GM19372 (cell line): ENCODE measurements around the gene ARHGEF37.
"Not testable (repeated sequence)": the region's sequence is repeated elsewhere in the genome, so short reads cannot be mapped to it uniquely, and the experiment has no call there.

Experiments
- ATAC-seq: cut with Tn5 transposase; IDR thresholded peaks from one replicate; pipeline ENCODE4 v1.9.1; 2021; ENCODE audit warnings: mild to moderate bottlenecking, low read depth, moderate library complexity; ENCODE audit not compliant: unreplicated experiment

Gene ARHGEF37

DNA sequence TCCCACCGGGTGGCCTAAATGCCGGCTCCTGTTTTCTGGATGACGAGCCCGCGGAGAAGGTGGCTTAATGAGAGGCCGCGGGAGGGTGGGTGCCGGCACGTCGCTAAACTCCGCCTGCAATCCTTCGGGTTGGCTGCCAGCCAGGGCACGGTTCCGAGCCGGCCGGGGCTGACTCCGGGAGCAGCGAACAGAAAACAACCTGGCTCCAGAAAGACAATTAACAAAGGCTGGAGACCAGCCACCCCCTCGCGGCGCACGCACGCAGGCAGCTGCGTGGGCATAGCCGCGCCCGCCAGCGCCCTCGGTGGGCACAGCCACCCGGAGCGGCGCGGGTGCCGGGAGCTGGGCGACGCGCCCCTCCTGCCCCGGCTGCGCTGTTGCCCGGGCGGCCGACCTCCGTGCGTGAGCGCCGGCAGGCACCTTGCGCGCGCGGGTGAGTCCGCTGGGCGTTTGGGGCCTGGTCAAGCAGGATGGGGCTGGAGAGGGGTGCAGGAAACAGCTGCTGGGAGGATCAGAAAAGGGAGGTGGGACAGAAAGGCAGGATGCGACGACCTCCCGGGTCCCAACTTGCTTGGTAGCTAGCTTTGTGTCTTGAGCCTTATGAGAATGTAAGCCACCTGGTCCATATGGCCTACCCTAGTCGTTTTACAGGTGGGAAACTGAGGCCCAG lies at the start of gene ARHGEF37:
Gene ARHGEF37 (plus strand): TSS at position 307 of the 670 bp plus-strand sequence. CDS start 16,272 bp downstream, outside the sequence.
- ATAC-seq = no peak

GRCh38 chr5:149532413-149532812 lies 48.9 kb upstream of the ARHGEF37 start:
- ATAC-seq = no peak

DNA sequence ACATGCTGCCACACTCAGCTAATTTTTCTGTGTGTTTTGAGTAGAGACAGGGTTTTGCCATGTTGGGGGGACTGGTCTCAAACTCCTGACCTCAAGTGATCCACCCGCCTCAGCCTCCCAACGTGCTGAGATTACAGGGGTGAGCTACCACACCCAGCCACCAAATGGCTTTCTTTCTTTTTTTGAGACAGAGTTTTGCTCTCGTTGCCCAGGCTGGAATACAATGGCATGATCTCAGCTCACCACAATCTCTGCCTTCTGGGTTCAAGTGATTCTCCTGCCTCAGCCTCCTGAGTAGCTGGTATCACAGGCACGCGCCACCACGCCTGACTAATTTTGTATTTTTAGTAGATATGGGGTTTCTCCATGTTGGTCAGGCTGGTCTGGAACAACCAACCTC lies 45.5 kb upstream of the ARHGEF37 start:
- not testable (repeated sequence) for ATAC-seq

GRCh38 chr5:149537374-149537975 lies 43.8 kb upstream of the ARHGEF37 start:
- ATAC-seq = no peak

- no peak for ATAC-seq
Measured at GRCh38 chr5:149540089-149540488, 41.2 kb upstream of the ARHGEF37 start.

GRCh38 chr5:149541893-149542292 lies 39.4 kb upstream of the ARHGEF37 start:
- ATAC-seq = no peak

GRCh38 chr5:149543361-149544027 lies 37.8 kb upstream of the ARHGEF37 start:
- no peak for ATAC-seq

GRCh38 chr5:149544028-149544420 lies 37.3 kb upstream of the ARHGEF37 start:
- ATAC-seq = no peak

GRCh38 chr5:149545327-149545726 lies 36.0 kb upstream of the ARHGEF37 start:
- no peak for ATAC-seq

- no peak for ATAC-seq
Measured at GRCh38 chr5:149546974-149547373, 34.3 kb upstream of the ARHGEF37 start.

DNA sequence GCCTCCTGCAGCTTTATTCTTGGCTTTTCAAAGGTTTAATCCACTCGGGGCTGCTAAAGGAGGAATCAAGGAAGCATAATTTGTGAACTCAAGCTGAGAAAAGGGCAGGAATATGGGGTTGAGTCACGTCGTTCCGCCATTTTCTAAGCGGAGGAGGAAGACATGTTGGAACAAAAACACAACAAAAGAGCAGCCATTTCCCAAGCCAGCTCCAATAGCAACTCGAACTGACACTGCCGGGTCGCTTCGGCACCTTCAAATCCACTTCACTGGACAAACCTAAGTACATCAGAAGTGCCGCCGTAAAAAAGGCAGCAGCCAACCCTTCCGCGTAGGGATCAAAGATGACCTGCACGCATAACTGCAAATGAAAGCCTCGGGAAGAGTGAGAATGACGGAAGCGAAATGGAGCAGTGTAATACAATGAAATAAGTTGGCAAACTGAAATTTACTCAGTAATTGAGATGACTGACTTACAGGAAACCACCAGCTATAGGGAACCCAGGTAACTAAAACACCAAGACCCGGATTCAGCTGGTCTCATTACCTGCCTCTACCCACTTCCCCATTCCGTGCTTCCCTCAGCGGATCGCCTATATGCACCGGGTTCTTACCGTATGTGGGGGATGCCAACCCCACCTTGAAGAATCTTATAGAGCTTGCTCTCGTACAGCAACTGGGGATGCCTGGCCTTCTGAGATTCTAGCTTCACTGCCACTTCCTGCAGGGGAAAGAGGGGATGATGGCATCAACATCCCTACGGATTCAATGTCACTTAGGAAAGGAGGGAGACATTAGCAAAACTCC lies 31.6 kb upstream of the ARHGEF37 start:
- peak; percentile 26 for ATAC-seq

GRCh38 chr5:149550268-149550583 lies 31.1 kb upstream of the ARHGEF37 start:
- no peak for ATAC-seq

- ATAC-seq = no peak
Measured at GRCh38 chr5:149550594-149551226, 30.6 kb upstream of the ARHGEF37 start.

- peak; percentile 85 for ATAC-seq
Measured at GRCh38 chr5:149551227-149552037, 29.9 kb upstream of the ARHGEF37 start, which contains the start of gene CSNK1A1. TSS of gene CSNK1A1 (minus strand) at chr5:149551439. CDS start at chr5:149550964, 475 bp downstream.

DNA sequence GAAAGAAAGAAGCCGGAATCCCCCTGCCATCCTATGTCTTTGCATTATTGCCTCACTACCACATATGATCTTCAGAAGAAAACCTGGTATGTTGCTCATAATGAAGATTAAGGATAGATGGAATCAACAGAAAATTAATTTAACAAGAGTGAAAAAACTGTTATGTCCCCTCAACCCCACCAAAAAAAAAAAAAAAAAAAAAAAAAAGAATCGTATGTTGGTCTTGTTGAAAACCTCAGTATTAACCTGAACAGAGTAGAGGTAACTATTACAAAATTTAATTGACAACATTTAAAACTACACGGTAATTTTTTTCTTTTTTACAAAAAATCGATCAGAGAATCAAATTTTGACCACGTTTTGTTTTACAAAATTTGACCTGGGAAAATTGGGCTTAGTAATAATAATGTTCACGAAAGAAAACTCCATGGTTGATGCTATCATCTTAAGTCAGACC lies 29.2 kb upstream of the ARHGEF37 start:
- no peak for ATAC-seq

DNA sequence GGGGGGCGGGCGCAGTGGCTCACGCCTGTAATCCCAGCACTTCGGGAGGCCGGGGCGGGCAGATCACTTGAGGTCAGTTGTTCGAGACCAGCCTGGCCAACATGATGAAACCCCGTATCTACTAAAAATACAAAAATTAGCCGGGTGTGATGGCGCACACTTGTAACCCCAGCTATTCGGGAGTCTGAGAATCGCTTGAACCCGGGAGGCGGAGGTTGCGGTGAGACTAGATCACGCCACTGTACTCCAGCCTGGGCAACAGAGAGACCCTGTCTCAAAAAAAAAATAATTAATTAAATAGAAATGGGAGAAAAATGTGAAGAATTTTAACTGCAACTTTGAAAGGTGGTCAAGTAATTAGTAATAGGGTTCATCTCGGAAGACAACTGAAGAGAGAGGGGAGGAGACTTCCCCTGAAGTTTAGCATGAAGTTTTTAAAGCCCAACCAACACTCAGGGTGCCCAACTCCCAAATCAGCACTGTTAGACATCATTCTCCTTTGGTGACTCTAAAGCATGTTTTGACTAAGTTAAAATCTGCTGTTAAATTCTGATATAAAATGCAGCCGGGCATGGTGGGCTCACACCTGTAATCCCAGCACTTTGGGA lies 28.6 kb upstream of the ARHGEF37 start:
- no peak for ATAC-seq

DNA sequence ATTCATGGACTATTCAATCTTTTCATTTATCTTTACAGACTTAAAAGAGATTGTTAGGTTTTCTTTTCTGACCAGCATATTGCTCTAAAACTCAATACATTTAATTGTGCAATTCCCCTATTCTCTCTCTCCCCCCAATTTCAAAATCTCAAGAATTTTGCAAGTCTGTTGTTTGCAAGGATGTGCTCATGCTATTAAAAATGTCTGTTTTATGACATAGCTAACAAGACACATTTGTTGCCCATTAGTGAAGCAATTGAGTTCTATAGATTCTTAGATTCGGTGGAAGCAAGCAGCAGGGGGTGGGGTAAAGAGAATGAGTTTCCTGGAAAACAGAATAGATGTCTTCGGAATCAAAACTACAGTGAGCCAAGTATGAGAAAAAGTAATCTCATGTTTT lies 21.6 kb upstream of the ARHGEF37 start:
- ATAC-seq = no peak

DNA sequence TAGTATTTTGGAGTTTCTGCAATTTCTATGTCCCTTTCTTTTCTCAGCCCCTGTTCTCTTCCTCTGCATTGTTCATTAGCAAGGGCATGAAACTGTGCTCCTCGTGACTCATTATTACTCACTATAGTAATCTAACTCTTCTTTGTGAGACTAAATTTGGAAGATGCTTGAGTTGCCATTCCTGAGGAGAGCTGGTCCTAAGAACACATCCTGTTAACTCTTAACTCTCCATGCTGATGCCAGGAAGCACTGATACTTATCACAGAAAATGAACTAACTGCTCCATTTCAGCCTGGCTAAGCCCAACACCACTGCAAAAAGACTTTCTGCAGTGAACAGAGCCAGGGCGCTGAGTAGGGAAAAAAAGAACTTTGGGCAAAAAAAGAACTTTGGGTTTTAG lies 19.4 kb upstream of the ARHGEF37 start:
- ATAC-seq = no peak

DNA sequence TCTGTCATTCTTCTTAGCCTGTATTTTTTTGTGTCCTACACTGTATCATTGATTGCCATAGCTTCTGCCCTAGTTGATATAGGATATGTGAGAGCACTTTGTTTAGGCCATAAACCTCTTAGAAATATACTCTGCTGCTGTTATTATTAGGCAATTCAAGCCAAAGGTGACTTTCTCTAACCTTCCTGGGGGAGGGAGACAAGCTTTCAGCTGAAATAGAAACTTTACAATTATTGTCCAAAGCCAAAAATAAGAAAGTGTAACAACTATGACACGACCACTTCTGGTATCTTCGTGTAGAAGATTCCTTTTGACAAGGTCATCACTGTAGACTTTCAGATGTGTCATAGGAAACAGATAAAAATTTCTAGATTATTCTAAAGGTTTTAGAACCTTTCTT lies 17.8 kb upstream of the ARHGEF37 start:
- no peak for ATAC-seq
